Panc1 (cell line): ENCODE measurements around the gene RAP2C. TPM values are rescaled to one million over a fixed set of nuclear protein-coding genes. Genes with fewer than 3 reads are reported as not detected.

ENCODE experiments used
- ATAC-seq: fragments of 200-7000 bp; cut with Tn5 transposase; 2 replicates; pipeline ENCODE4 v1.9.1; 2020; ENCODE audit warnings: mild to moderate bottlenecking, moderate library complexity
- BruUV-seq: library from RNA; stranded (reverse); fragments of 400-500 nt; replicated peaks from 2 replicates; lab custom pipeline; 2021; lab: Mats Ljungman, UMichigan
- CTCF ChIA-PET: fragments of 300-600 bp; sonication (Branson Sonifier 250); formaldehyde crosslinking; loops from one replicate; lab custom pipeline; 2022; ENCODE audit warnings: antibody characterized with exemption; lab: Charles Lee
- POLR2A ChIA-PET: fragments of 300-600 bp; sonication (Branson Sonifier 250); formaldehyde crosslinking; loops from one replicate; lab custom pipeline; 2022; ENCODE audit warnings: antibody characterized with exemption; lab: Charles Lee
- DNase-seq: peaks from one replicate; pipeline ENCODE4 v3.0.0-alpha.2; 2010; ENCODE audit warnings: low read depth, low spot score
- H3K27ac ChIP-seq: 2 replicates; pipeline ENCODE4 v1.5.1; 2011; ENCODE audit warnings: mild to moderate bottlenecking, low read length, inconsistent platforms
- H3K27me3 ChIP-seq: fragments of 200-500 bp; sonication (Bioruptor generic); 2 replicates; pipeline ENCODE4 v1.6.0; 2014; ENCODE audit warnings: low read length, inconsistent platforms; ENCODE audit not compliant: control insufficient read depth, insufficient read depth
- H3K36me3 ChIP-seq: fragments of 200-500 bp; sonication (Bioruptor generic); 2 replicates; pipeline ENCODE4 v1.5.1; 2014; ENCODE audit warnings: inconsistent platforms, mild to moderate bottlenecking, low read length, moderate library complexity; ENCODE audit not compliant: control insufficient read depth, insufficient read depth
- H3K4me1 ChIP-seq: 2 replicates; pipeline ENCODE4 v1.5.1; 2011; ENCODE audit warnings: inconsistent platforms, mild to moderate bottlenecking, low read length, moderate library complexity; ENCODE audit not compliant: control insufficient read depth, insufficient read depth
- H3K4me3 ChIP-seq, 2 experiments: 2 replicates each; pipeline ENCODE4 v1.5.1; 2011 to 2012; ENCODE audit warnings: low read depth in 2 of 2, low read length in 2 of 2, mild to moderate bottlenecking in 2 of 2, inconsistent platforms in 1 of 2, moderate library complexity in 1 of 2
- H3K9me3 ChIP-seq: fragments of 200-500 bp; sonication (Bioruptor generic); 2 replicates; pipeline ENCODE4 v1.5.1; 2014; ENCODE audit warnings: low read depth, mild to moderate bottlenecking, inconsistent platforms, low read length, moderate library complexity; ENCODE audit not compliant: control insufficient read depth, insufficient read depth
- POLR2AphosphoS5 ChIP-seq: IDR thresholded peaks from 2 replicates; pipeline ENCODE4 v1.6.1; 2012; ENCODE audit warnings: mild to moderate bottlenecking, low read depth, low read length, moderate library complexity
- SIN3A ChIP-seq: IDR thresholded peaks from 2 replicates; pipeline ENCODE4 v1.6.1; 2012; ENCODE audit warnings: low read depth, mild to moderate bottlenecking, low read length, moderate library complexity, borderline replicate concordance; ENCODE audit not compliant: insufficient read depth
- TCF7L2 ChIP-seq: IDR thresholded peaks from 2 replicates; pipeline ENCODE4 v1.6.1; 2011; ENCODE audit warnings: mild to moderate bottlenecking, low read depth, low read length, inconsistent platforms
- in situ Hi-C: cut with HindIII; loops from 2 replicates; pipeline ENCODE4 v1.10.0; 2016; ENCODE audit warnings: low sequenced_read_pairs, low pct_unique_long_range_greater_than_20kb
- intact Hi-C: fragments of 100-400 bp; cut with micrococcal nuclease; formaldehyde crosslinking; loops from one replicate; pipeline ENCODE4 v1.10.0; 2022; ENCODE audit not compliant: unreplicated experiment
- total RNA-seq: library from RNA; stranded (reverse); gene quantifications from one replicate; pipeline ENCODE4 v1.2.1, GENCODE V29; 2021; ENCODE audit not compliant: unreplicated experiment
- TF ChIP-seq, protein P1 (sequence below): fragments of 450-650 bp; IDR thresholded peaks from 2 replicates; pipeline ENCODE4 v1.5.1; 2017; ENCODE audit warnings: mild to moderate bottlenecking
- TF ChIP-seq, protein P2 (sequence below), 2 experiments: IDR thresholded peaks; 2 replicates each; pipeline ENCODE4 v1.6.1; 2011 to 2012; ENCODE audit warnings: low read depth in 2 of 2, control low read depth in 1 of 2, low read length in 1 of 2, mild to moderate bottlenecking in 1 of 2, moderate library complexity in 1 of 2; ENCODE audit not compliant: insufficient read depth in 1 of 2

The RAP2C gene
- total RNA-seq, 1 experiment from 2014 or later = 36.2 TPM

DNA sequence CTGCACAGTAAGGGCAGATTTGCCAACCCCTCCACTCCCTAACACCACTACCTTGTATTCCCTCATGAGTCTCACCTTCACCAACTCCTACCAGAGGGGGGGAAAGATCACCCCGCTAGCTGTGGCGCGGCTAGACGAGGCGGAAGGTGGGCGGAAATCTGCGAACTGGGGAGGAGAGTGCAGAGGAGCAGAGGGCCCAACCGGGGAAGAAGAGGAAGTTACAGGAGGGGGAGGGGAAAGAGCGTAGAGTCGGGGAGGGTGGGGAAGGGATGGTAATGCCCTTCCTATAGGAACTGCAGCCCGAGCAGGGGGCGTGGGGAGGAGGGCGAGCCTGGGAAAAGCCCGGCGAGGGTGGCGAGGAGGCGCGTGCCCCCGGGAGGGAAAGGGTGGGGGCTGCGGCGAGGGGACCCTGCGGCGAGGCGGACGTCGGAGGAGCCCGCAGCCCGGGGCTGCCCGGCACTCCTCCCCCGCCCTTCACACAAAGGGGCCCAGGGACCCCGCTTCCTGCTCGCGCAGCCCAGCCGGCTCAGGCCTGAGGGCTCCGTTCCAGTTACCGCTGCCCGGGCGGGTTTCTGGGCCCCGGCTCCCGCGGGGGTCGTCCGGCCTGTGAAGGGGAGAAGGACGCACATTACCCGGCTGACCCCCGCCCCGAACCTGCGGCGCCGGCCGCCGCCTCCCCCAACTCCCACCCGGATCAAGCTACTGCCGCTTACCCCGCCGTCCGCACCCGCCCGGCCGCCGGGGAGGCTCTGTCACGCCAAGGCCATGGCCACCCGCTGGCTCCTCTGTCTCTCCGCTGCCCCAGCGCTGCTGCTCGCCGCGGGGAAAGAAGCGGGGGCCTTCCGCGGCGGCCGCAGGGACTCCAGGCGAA is 1.8 kb downstream of the RAP2C start:
- DNase-seq = no peak
- TF ChIP-seq TCF7L2 (no peak), POLR2AphosphoS5 (peak; percentile 75)
- Histone ChIP-seq H3K27ac (peak overlapping the region; percentile 98), H3K4me1 (peaks cover 18% of the 10 kb centered on the region), H3K27me3 (no peaks in the 10 kb centered on the region), H3K4me3 (peak overlapping the region; percentile 79 to 90), H3K36me3 (peaks cover 19% of the 10 kb centered on the region), H3K9me3 (no peaks in the 10 kb centered on the region)
- peak; percentile 90 for ATAC-seq
- ChIA-PET CTCF (interaction anchor here (0.6 kb wide), 1 partner anchor 125 kb away, joined by 7 read pairs; no protein-coding TSS in a partner anchor), POLR2A (no interaction called here)
- no TSS peak for BruUV-seq
- in situ Hi-C loops = no loop called here
- intact Hi-C loops = loop anchor here (5.0 kb wide), 1 partner anchor 375 kb away; no protein-coding TSS in a partner anchor

DNA sequence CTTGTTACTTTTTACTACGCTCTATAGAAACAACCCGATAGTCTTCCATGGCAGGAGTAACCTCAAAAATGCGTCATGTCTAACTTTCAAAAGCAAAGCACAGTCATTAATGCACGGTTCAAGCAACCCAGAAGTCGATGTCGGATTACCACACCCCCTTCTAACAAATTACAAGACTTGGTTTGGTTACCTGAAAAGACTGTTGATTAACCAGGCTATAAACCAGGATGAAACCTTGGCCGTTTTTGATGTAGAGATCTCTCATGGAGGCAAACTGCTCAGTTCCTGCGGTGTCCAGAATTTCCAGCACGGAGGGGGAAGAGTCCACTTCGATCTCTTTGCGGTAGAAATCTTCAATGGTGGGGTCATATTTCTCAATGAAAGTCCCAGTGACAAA is 2.4 kb downstream of the RAP2C start:
- CTCF ChIA-PET = no interaction called here

More for the DNA sequence above, 2.4 kb downstream of the RAP2C start:
- ATAC-seq (no peak), DNase-seq (no peak)
- intact Hi-C loops (loop anchor here (5.0 kb wide), 1 partner anchor 375 kb away; no protein-coding TSS in a partner anchor), in situ Hi-C loops (no loop called here)
- POLR2A ChIA-PET = interaction anchor here (0.6 kb wide), 1 partner anchor 533 kb away, joined by 3 read pairs; no protein-coding TSS in a partner anchor
- Histone ChIP-seq H3K36me3 (peaks cover 25% of the 10 kb centered on the region), H3K4me1 (peaks cover 18% of the 10 kb centered on the region), H3K27ac (peak overlapping the region; percentile 98), H3K9me3 (no peaks in the 10 kb centered on the region), H3K27me3 (no peaks in the 10 kb centered on the region), H3K4me3 (peak overlapping the region; percentile 79 to 90)
- BruUV-seq = no TSS peak
- TF ChIP-seq POLR2AphosphoS5 (no peak), TCF7L2 (peak; percentile 33; the same call in 1 of the 2 replicates), SIN3A (no peak)
- TF ChIP-seq, protein P1, sequence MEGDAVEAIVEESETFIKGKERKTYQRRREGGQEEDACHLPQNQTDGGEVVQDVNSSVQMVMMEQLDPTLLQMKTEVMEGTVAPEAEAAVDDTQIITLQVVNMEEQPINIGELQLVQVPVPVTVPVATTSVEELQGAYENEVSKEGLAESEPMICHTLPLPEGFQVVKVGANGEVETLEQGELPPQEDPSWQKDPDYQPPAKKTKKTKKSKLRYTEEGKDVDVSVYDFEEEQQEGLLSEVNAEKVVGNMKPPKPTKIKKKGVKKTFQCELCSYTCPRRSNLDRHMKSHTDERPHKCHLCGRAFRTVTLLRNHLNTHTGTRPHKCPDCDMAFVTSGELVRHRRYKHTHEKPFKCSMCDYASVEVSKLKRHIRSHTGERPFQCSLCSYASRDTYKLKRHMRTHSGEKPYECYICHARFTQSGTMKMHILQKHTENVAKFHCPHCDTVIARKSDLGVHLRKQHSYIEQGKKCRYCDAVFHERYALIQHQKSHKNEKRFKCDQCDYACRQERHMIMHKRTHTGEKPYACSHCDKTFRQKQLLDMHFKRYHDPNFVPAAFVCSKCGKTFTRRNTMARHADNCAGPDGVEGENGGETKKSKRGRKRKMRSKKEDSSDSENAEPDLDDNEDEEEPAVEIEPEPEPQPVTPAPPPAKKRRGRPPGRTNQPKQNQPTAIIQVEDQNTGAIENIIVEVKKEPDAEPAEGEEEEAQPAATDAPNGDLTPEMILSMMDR = no peak
- TF ChIP-seq, protein P2, sequence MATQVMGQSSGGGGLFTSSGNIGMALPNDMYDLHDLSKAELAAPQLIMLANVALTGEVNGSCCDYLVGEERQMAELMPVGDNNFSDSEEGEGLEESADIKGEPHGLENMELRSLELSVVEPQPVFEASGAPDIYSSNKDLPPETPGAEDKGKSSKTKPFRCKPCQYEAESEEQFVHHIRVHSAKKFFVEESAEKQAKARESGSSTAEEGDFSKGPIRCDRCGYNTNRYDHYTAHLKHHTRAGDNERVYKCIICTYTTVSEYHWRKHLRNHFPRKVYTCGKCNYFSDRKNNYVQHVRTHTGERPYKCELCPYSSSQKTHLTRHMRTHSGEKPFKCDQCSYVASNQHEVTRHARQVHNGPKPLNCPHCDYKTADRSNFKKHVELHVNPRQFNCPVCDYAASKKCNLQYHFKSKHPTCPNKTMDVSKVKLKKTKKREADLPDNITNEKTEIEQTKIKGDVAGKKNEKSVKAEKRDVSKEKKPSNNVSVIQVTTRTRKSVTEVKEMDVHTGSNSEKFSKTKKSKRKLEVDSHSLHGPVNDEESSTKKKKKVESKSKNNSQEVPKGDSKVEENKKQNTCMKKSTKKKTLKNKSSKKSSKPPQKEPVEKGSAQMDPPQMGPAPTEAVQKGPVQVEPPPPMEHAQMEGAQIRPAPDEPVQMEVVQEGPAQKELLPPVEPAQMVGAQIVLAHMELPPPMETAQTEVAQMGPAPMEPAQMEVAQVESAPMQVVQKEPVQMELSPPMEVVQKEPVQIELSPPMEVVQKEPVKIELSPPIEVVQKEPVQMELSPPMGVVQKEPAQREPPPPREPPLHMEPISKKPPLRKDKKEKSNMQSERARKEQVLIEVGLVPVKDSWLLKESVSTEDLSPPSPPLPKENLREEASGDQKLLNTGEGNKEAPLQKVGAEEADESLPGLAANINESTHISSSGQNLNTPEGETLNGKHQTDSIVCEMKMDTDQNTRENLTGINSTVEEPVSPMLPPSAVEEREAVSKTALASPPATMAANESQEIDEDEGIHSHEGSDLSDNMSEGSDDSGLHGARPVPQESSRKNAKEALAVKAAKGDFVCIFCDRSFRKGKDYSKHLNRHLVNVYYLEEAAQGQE (IDR thresholded peaks at IDR 0.05; ENCODE audit: insufficient read depth in 1 of 2, low read depth in 2 of 2, low read length in 1 of 2) = no peak
